SK-N-SH (cell line): ENCODE measurements around the gene ORMDL1. TPM values are rescaled to one million over a fixed set of nuclear protein-coding genes. Genes with fewer than 3 reads are reported as not detected.

Experiments
- CTCF ChIA-PET: fragments of 300-600, 350-600 bp; formaldehyde crosslinking; extraction: SDS; loops from one replicate; lab custom pipeline; 2021; lab: Yijun Ruan, JAX
- POLR2A ChIA-PET: fragments of 350-600 bp; sonication (Branson Sonifier 250); formaldehyde crosslinking; extraction: SDS; loops from one replicate; lab custom pipeline; 2020; ENCODE audit warnings: antibody characterized with exemption, inconsistent platforms; lab: Yijun Ruan, JAX
- DNase-seq: peaks from one replicate; pipeline ENCODE4 v3.0.0; 2012
- H2AFZ ChIP-seq: fragments of 200-600 bp; sonication (generic); 2 replicates; pipeline ENCODE4 v1.8.1; 2016; ENCODE audit warnings: antibody characterized with exemption, mild to moderate bottlenecking, low read depth
- H3F3A ChIP-seq: fragments of 200-600 bp; sonication (generic); replicated peaks from 2 replicates; pipeline ENCODE3; 2016; ENCODE audit warnings: antibody characterized with exemption, mild to moderate bottlenecking; ENCODE audit not compliant: insufficient read depth
- H3K27ac ChIP-seq, 2 experiments: fragments of 200-500 bp in 1 of 2; fragments of 200-600 bp in 1 of 2; sonication (Bioruptor generic) in 1 of 2; sonication (generic), shearing (Covaris generic) in 1 of 2; 2 replicates each; pipeline versions ENCODE4 v1.5.1 to v1.6.1; 2014 to 2016; ENCODE audit warnings: low read depth in 2 of 2, inconsistent platforms in 1 of 2, low read length in 1 of 2, mild to moderate bottlenecking in 1 of 2, mixed read lengths in 1 of 2
- H3K27me3 ChIP-seq: fragments of 200-600 bp; sonication (generic), shearing (Covaris generic); 2 replicates; pipeline ENCODE4 v1.6.1; 2016; ENCODE audit warnings: mixed run types; ENCODE audit not compliant: insufficient read depth
- H3K36me3 ChIP-seq, 2 experiments: fragments of 200-500 bp in 1 of 2; fragments of 200-600 bp in 1 of 2; sonication (Bioruptor generic) in 1 of 2; sonication (generic) in 1 of 2; replicated peaks in 1 of 2; 2 replicates each; pipeline versions ENCODE3 to v1.5.1; 2014 to 2016; ENCODE audit warnings: low read length in 1 of 2, mild to moderate bottlenecking in 1 of 2; ENCODE audit not compliant: insufficient read depth in 2 of 2, control insufficient read depth in 1 of 2
- H3K4me1 ChIP-seq, 2 experiments: fragments of 200-500 bp in 1 of 2; fragments of 200-600 bp in 1 of 2; sonication (Bioruptor generic) in 1 of 2; sonication (generic), shearing (Covaris generic) in 1 of 2; 2 replicates each; pipeline versions ENCODE4 v1.5.1 to v1.6.1; 2014 to 2016; ENCODE audit warnings: low read depth in 1 of 2, low read length in 1 of 2, mixed run types in 1 of 2; ENCODE audit not compliant: insufficient read depth in 2 of 2, control insufficient read depth in 1 of 2
- H3K4me2 ChIP-seq: fragments of 200-600 bp; sonication (generic), shearing (Covaris generic); 2 replicates; pipeline ENCODE4 v1.6.1; 2017; ENCODE audit warnings: mixed run types
- H3K4me3 ChIP-seq, 2 experiments: fragments of 200-500 bp in 1 of 2; fragments of 200-600 bp in 1 of 2; sonication (Bioruptor generic) in 1 of 2; sonication (generic), shearing (Covaris generic) in 1 of 2; 2 replicates each; pipeline versions ENCODE4 v1.5.1 to v1.8.1; 2014 to 2016; ENCODE audit warnings: low read depth in 2 of 2, inconsistent platforms in 1 of 2, low read length in 1 of 2, mild to moderate bottlenecking in 1 of 2, mixed read lengths in 1 of 2, moderate library complexity in 1 of 2
- H3K79me2 ChIP-seq: fragments of 200-600 bp; sonication (generic); 2 replicates; pipeline ENCODE4 v1.8.1; 2017; ENCODE audit warnings: mild to moderate bottlenecking; ENCODE audit not compliant: insufficient read depth
- H3K9ac ChIP-seq: fragments of 200-600 bp; sonication (generic); 2 replicates; pipeline ENCODE4 v1.6.1; 2017; ENCODE audit warnings: mixed run types
- H3K9me2 ChIP-seq: fragments of 200-600 bp; sonication (generic); 2 replicates; pipeline ENCODE4 v1.6.1; 2017; ENCODE audit warnings: mixed run types
- H3K9me3 ChIP-seq: fragments of 200-600 bp; sonication (generic); 2 replicates; pipeline ENCODE4 v1.6.1; 2017; ENCODE audit warnings: mixed run types, mild to moderate bottlenecking, moderate library complexity
- H4K20me1 ChIP-seq: fragments of 200-600 bp; sonication (generic); 2 replicates; pipeline ENCODE4 v1.6.1; 2017; ENCODE audit warnings: mild to moderate bottlenecking, mixed run types; ENCODE audit not compliant: insufficient read depth
- ELF1 ChIP-seq: IDR thresholded peaks from 2 replicates; pipeline ENCODE4 v1.4.0; 2012
- EP300 ChIP-seq, 2 experiments: IDR thresholded peaks; 2 replicates each; pipeline versions ENCODE4 v1.4.0 to v1.6.1; 2012; ENCODE audit warnings: borderline replicate concordance in 1 of 2, low read depth in 1 of 2, low read length in 1 of 2
- FOSL2 ChIP-seq: IDR thresholded peaks from 2 replicates; pipeline ENCODE4 v1.4.0; 2012; ENCODE audit warnings: low read depth, mild to moderate bottlenecking, moderate library complexity, borderline replicate concordance
- FOXJ3 ChIP-seq: sonication (generic); formaldehyde crosslinking; IDR thresholded peaks from 2 replicates; pipeline ENCODE4 v1.5.1; 2020; ENCODE audit warnings: mild to moderate bottlenecking, missing genetic modification reagents
- FOXM1 ChIP-seq: IDR thresholded peaks from 2 replicates; pipeline ENCODE4 v1.4.0; 2012; ENCODE audit warnings: low read depth, mild to moderate bottlenecking
- GABPA ChIP-seq: IDR thresholded peaks from 2 replicates; pipeline ENCODE4 v1.4.0; 2012; ENCODE audit warnings: low read depth, mild to moderate bottlenecking
- GATA2 ChIP-seq: sonication (generic); formaldehyde crosslinking; IDR thresholded peaks from 2 replicates; pipeline ENCODE4 v1.5.0; 2020; ENCODE audit warnings: mild to moderate bottlenecking, missing genetic modification reagents
- IRF3 ChIP-seq: fragments of 150-350 bp; IDR thresholded peaks from 2 replicates; pipeline ENCODE4 v1.6.1; 2016; ENCODE audit warnings: mild to moderate bottlenecking, low read depth, low read length
- JUND ChIP-seq: IDR thresholded peaks from 2 replicates; pipeline ENCODE4 v1.4.0; 2012
- MAX ChIP-seq: IDR thresholded peaks from 2 replicates; pipeline ENCODE4 v1.4.0; 2012; ENCODE audit warnings: low read depth
- MEF2A ChIP-seq: IDR thresholded peaks from 2 replicates; pipeline ENCODE4 v1.4.0; 2012; ENCODE audit warnings: low read depth, borderline replicate concordance
- MXI1 ChIP-seq: IDR thresholded peaks from 2 replicates; pipeline ENCODE4 v1.6.1; 2012; ENCODE audit warnings: mild to moderate bottlenecking, low read depth, low read length, improper control_type of control experiment
- NFIC ChIP-seq: IDR thresholded peaks from 2 replicates; pipeline ENCODE4 v1.4.0; 2012; ENCODE audit warnings: borderline replicate concordance
- NRF1 ChIP-seq: IDR thresholded peaks from 2 replicates; pipeline ENCODE4 v1.6.1; 2012; ENCODE audit warnings: low read depth, mild to moderate bottlenecking, low read length
- PBX3 ChIP-seq: IDR thresholded peaks from 2 replicates; pipeline ENCODE4; 2012
- POLR2AphosphoS5 ChIP-seq: IDR thresholded peaks from 2 replicates; pipeline ENCODE4 v1.6.1; 2012; ENCODE audit warnings: low read depth, low read length
- REST ChIP-seq: IDR thresholded peaks from 2 replicates; pipeline ENCODE4 v1.6.1; 2012; ENCODE audit warnings: mild to moderate bottlenecking, low read depth, low read length, moderate library complexity
- SIN3A ChIP-seq: IDR thresholded peaks from 2 replicates; pipeline ENCODE4 v1.6.1; 2012; ENCODE audit warnings: low read depth, mild to moderate bottlenecking, low read length, moderate library complexity, borderline replicate concordance
- TAF1 ChIP-seq: IDR thresholded peaks from 2 replicates; pipeline ENCODE4 v1.6.1; 2012; ENCODE audit warnings: low read depth, mild to moderate bottlenecking, low read length, moderate library complexity, borderline replicate concordance
- TCF12 ChIP-seq: IDR thresholded peaks from 2 replicates; pipeline ENCODE4 v1.4.0; 2012
- TEAD4 ChIP-seq: IDR thresholded peaks from 2 replicates; pipeline ENCODE4 v1.4.0; 2012; ENCODE audit warnings: mild to moderate bottlenecking, borderline replicate concordance; ENCODE audit not compliant: insufficient read depth
- USF1 ChIP-seq: IDR thresholded peaks from 2 replicates; pipeline ENCODE4 v1.4.0; 2012; ENCODE audit warnings: low read depth, borderline replicate concordance
- ZBTB33 ChIP-seq: IDR thresholded peaks from 2 replicates; pipeline ENCODE4 v1.4.0; 2012; ENCODE audit warnings: low read depth, borderline replicate concordance
- WGBS: methylation state at CpG from one replicate; pipeline ENCODE4 v1.1.6; 2017; ENCODE audit warnings: low lambda C conversion rate; 5-methylcytosine and 5-hydroxymethylcytosine counted together
- polyA plus RNA-seq, 3 experiments: library from polyadenylated mRNA; depleted of rRNA; stranded (reverse); fragments of >200 nt; gene quantifications; 2 replicates each; pipeline ENCODE4 v1.2.3, GENCODE V29; 2012

ORMDL1 gene
- 99.2 and 196 TPM in 2 replicates for polyA plus RNA-seq (2012; rRNA removed)
- polyA plus RNA-seq (2012; cell fraction: cytosol; rRNA removed) = 68.2 and 71.1 TPM in 2 replicates
- 227 and 771 TPM in 2 replicates for polyA plus RNA-seq (2012; cell fraction: nucleus; rRNA removed)

- H3K79me2 ChIP-seq = peaks cover 90% of the 10 kb centered on the region
- H3K9me3 ChIP-seq = no peaks in the 10 kb centered on the region
- peak; percentile 96 for DNase-seq
- H3K4me3 ChIP-seq = peak within 1 kb of the TSS; percentile 80 to 94
- peak within 1 kb of the TSS; percentile 74 for H3K9ac ChIP-seq
- H4K20me1 ChIP-seq = no peaks in the 10 kb centered on the region; the same call in 1 of the 2 replicates
- H3K27ac ChIP-seq = peak within 1 kb of the TSS; percentile 93 to 94
- H3K36me3 ChIP-seq = peaks cover 33 to 40% of the 10 kb centered on the region in 2 experiments
- H3K4me2 ChIP-seq = peak within 1 kb of the TSS; percentile 72
- CTCF ChIA-PET = interaction anchor here (1.1 to 2.4 kb wide), 2 partner anchors 16 to 21 kb away, joined by 3 to 7 read pairs; partner anchors contain the start of gene OSGEPL1
- no peaks in the 10 kb centered on the region for H3K9me2 ChIP-seq
- peaks cover 3 to 8% of the 10 kb centered on the region in 2 experiments for H3K4me1 ChIP-seq
- 0% methylated on average over 20 of the region's 96 CpGs for WGBS
- POLR2A ChIA-PET = interaction anchor here (0.7 to 1.9 kb wide), 4 partner anchors 10 to 123 kb away, joined by 3 to 31 read pairs (median 6); partner anchors contain the start of genes ASNSD1 and OSGEPL1
- no peaks in the 10 kb centered on the region for H3K27me3 ChIP-seq
- peak within 1 kb of the TSS; percentile 88 for H2AFZ ChIP-seq
- peaks cover 18% of the 10 kb centered on the region for H3F3A ChIP-seq
- TF ChIP-seq MAX = peak; percentile 85
- TF ChIP-seq TEAD4 = 0 out of 2 replicates have a peak, but pooled peaks have one; percentile 5
- no peak for TF ChIP-seq GATA2 (CRISPR knock-in tag)
- no peak for TF ChIP-seq TCF12
- TF ChIP-seq FOXM1 = no peak
- no peak for TF ChIP-seq FOSL2
- TF ChIP-seq GABPA = peak; percentile 74
- peak; percentile 91 for TF ChIP-seq NRF1
- TF ChIP-seq ELF1 = peak; percentile 82
- TF ChIP-seq ZBTB33 = no peak
- peak; percentile 100 for TF ChIP-seq PBX3
- 0 out of 2 replicates have a peak, but pooled peaks have one; percentile 12 for TF ChIP-seq REST
- no peak for TF ChIP-seq FOXJ3 (CRISPR knock-in tag)
- peak; percentile 4; the same call in 1 of the 2 replicates for TF ChIP-seq NFIC
- peak; percentile 89 for TF ChIP-seq POLR2AphosphoS5
- TF ChIP-seq MEF2A = no peak
- TF ChIP-seq JUND = no peak
- TF ChIP-seq TAF1 = peak; percentile 40
- TF ChIP-seq IRF3 = peak; percentile 50
- peak; percentile 24; the same call in 1 of the 2 replicates for TF ChIP-seq SIN3A
- peak; percentile 94 for TF ChIP-seq MXI1
- no peak for TF ChIP-seq USF1
- no peak; a peak in 1 of 4 replicates for TF ChIP-seq EP300 (IDR thresholded peaks at IDR 0.05; ENCODE audit: borderline replicate concordance in 1 of 2, low read depth in 1 of 2, low read length in 1 of 2)
Observed at GRCh38 chr2:189783927-189784867, at the start of gene ORMDL1, which contains the start of gene PMS1. Gene ORMDL1, minus strand, starts transcription at chr2:189784339. Its CDS starts 1,744 bp downstream, at chr2:189782595. Gene PMS1, plus strand, starts transcription at chr2:189784450. Its CDS starts 7,360 bp downstream, at chr2:189791810.
